Cerebellar cortex (tissue), 1 donor: ENCODE measurements around the gene GPX6.
"Not testable (repeated sequence)": the region's sequence is repeated elsewhere in the genome, so short reads cannot be mapped to it uniquely, and the experiment has no call there.

ENCODE experiments used
- DNase-seq: peaks from one replicate; pipeline ENCODE4 v3.0.0-alpha.2; 2015; ENCODE audit warnings: low spot score

GPX6 gene

DNA sequence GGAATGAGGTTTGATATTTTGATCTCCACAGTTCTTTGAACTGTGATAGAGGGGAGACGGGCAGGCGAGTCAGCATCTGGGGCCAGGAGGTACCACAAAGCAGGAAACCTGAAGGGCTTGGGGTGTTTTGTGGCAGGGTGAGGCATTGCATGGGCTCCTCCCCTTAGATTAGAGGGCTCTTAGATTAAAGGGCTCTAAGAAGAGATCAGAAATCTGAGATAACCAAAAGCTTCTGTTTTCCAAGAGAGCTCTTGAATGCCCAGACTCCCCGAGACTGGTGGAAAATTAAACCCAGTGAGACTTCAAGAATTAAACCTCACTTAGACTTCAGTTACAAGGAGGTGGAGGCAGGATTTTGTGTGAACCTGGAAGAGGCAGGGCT lies 7.6 kb upstream of the GPX6 start:
- no peak for DNase-seq

DNA sequence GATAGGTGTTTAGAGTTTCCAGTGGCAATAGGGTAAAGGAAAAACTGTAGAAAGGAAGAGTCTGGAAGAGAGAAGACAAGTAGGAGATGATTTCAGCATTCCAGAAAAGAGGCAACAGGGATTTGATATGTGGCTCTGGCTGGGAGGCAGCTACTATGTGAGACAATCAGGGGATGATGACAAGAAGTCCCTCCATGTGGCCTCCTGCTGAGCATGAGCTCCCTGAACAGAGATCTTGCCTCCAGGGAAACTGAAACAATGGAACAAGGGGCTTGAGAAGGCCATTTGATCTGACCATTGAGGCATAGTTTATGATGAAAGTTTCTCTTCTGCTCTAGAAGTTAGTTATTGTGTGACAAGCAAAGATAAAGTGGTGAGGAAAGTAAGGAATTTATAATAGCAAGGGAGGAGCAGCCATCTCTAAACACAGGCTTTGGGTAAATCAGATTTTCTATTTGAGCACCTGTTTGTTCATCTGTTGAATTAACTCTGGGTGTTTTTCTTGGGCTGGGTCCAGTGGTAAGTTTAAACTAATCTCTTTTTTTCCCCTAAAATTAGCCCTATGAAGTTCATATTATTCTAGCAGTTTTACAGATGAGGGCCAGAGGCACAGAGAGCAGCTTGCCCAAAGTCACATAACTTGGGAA lies 7.1 kb upstream of the GPX6 start:
- DNase-seq, result no peak

DNA sequence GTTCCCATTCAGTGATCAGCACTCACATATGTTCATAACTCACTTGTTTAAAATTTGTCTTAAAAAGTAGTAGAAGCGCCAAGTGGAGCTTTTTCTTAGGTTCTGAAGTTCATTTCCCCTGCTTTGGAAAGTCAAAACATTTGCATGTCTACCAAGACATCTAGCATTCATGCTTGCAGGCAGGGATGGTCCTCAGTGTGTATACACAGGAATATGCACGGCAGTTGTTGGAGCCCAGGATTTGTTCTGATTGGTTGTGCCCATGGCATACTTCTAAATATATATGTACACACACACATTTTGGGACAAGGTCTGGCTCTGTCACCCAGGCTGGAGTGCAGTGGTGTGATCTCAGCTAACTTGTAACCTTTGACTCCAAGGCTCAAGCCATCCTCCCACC lies 2.4 kb upstream of the GPX6 start:
- no peak for DNase-seq

DNA sequence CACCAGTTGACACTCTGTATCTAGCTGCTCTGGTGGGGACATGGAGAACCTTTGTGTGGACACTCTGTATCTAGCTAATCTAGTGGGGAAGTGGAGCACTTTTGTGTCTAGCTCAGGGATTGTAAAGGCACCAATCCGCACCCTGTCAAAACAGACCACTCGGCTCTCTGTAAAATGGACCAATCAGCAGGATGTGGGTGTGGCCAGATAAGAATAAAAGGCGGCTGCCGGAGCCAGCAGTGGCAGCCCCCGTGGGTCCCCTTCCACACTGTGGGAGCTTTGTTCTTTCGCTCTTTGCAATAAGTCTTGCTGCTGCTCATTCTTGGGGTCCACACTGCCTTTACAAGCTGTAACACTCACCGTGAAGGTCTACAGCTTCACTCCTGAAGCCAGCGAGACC lies 3.2 kb downstream of the GPX6 start:
- DNase-seq, result not testable (repeated sequence)

DNA sequence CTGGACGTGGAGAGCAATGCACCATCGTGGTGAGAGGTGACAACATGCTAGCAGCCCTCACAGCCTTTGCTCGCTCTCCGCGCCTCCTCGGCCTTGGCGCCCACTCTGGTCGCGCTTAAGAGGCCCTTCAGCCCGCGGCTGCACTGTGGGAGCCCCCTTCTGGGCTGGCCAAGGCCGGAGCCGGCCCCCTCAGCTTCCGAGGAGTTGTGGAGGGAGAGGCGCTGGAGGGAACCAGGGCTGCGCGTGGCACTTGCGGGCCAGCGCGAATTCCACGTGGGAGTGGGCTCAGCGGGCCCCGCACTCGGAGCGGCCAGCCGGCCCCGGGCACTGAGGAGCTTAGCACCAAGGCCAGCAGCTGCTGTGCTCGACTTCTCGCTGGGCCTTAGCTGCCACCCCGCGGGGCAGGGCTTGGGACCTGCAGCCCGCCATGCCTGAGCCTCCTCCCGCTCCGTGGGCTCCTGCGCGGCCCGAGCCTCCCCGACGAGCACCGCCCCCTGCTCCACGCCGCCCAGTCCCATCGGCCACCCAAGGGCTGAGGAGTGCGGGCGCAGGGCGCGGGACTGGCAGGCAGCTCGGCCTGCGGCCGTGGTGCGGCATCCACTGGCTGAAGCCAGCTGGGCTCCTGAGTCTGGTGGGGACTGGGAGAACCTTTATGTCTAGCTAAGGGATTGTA lies 3.8 kb downstream of the GPX6 start:
- no peak for DNase-seq

DNA sequence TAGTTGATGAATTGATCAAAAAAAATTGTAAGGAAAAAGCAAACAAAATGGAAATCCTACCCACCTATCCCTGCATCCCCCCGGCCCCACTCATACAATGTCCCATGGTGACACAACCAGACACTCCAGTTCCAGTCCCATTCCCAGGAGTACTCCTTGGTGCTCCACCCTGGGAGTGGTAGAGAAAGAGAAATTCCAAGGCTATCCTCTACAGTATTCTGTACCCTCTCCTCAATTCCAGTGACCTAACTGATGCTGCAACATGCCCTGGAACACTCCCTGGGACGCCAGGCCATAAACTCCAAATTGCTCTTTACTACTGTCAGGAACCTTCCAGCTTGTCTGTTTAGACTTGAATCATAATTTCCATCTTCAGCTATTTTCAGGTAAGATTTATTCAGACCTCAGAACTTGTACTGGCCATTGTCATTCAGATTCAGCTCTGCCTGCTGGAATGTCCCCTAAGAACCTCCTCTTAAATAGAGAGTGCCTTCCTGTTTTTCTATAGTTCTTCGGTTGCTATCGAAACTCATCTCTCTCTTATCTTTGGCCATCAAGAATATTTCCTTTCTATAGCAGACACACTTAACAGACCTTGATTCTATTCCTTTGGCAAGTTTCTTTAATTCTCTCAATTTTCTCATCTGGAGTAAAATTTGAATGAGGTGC lies 8.7 kb downstream of the GPX6 start:
- no peak for DNase-seq

DNA sequence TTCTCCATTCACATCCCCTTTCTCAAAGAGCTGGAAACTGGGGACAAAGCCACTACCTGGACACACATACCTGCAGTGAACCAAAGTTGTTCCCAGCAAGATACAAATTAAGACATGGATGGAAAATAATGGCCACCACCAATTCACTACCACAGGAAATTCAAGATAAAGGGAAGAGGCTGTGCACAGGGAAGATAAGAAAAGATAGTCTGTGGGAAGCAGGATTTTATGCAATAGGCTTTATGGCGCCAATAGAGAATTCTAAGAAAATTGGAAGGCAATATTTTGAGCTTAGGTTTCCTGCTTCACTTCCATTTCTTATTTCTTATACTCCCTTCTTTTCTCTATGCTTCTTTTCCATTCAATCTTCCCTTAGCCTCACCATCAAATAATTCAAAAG lies 9.9 kb downstream of the GPX6 start:
- DNase-seq, result no peak

DNA sequence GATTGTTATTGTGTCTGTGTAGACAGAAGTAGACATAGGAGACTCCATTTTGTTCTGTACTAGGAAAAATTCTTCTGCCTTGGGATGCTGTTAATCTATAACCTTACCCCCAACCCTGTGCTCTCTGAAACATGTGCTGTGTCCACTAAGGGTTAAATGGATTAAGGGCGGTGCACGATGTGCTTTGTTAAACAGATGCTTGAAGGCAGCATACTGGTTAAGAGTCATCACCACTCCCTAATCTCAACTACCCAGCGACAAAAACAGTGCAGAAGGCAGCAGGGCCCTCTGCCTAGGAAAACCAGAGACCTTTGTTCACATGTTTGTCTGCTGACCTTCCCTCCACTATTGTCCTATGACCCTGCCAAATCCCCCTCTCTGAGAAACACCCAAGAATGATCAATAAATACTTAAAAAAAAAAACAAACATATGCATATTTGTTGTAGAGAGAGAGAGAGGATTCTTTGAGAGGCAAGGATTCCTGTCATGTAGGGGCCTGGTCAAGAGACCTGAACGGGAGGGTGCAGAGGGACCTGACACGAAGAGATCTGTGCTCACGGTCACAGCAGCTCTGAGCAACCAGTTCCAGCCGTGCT lies 12.8 kb downstream of the GPX6 start:
- DNase-seq, result not testable (repeated sequence)

DNA sequence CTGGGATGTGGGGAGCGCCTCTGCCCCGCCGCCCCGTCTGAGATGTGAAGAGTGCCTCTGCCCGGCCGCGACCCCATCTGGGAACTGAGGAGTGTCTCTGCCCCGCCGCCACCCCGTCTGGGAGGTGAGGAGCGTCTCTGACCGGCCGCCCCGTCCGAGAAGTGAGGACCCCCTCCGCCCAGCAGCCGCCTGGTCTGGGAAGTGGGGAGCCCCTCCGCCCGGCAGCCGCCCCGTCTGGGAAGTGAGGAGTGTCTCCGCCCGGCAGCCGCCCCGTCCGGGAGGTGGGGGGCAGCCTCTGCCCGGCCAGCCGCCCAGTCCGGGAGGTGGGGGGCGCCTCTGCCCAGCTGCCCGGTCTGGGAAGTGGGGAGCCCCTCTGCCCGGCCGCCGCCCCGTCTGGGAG lies 13.5 kb downstream of the GPX6 start:
- not testable (repeated sequence) for DNase-seq

DNA sequence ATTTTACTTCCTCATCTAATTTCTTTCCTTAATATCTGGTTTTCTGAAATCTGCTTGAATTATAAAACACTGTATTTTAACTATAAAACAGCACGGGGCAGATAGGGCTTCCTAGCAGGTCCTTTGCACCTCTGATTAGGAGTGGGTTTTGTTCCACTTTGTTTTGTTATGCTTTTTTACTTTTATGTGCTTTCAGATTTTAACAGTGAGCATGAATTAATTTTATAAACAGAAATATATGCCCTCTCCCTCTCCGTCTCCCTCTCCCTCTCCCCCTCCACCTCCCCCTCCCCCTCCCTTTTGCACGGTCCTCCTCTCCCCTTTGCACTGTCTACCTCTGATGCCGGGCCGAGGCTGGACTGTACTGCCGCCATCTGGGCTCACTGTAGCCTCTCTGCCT lies 14.3 kb downstream of the GPX6 start:
- DNase-seq, result no peak

DNA sequence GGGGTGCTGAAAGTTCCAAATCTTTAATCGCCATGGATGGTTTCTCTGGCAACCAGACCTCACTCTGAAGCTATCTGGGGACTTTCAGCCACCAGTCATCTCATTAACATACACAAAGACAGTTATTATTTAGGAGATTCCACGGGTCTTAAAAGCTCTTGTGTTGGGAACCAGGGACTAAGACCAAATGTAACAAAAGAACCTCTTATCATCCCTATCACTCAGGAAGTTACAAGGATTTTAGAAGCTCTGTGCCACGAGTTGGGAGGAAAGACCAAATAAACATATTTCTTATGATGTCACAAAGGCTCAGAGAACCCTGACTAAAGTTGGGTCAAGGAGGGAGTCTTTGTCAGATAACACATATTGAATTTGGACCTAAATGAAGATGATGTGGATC lies 17.7 kb downstream of the GPX6 start:
- DNase-seq, result no peak

DNA sequence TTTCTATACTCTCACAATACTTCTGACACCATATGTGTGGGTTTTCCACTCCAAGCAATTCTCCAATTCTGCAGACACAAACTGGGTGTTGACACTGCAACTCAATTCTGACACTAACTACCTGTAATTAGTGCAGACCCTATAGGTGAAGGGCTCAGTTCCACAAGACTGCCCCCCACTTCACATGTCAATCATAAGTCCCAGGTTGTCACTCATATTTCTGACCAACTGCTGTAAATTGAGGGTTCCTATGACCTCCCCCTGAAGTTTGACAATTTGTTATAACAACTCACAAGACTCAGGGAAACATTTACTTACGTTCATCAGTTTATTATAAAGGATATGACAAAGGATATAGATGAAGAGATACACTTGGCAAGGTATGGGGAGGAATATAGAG lies 18.3 kb downstream of the GPX6 start:
- DNase-seq, result no peak

DNA sequence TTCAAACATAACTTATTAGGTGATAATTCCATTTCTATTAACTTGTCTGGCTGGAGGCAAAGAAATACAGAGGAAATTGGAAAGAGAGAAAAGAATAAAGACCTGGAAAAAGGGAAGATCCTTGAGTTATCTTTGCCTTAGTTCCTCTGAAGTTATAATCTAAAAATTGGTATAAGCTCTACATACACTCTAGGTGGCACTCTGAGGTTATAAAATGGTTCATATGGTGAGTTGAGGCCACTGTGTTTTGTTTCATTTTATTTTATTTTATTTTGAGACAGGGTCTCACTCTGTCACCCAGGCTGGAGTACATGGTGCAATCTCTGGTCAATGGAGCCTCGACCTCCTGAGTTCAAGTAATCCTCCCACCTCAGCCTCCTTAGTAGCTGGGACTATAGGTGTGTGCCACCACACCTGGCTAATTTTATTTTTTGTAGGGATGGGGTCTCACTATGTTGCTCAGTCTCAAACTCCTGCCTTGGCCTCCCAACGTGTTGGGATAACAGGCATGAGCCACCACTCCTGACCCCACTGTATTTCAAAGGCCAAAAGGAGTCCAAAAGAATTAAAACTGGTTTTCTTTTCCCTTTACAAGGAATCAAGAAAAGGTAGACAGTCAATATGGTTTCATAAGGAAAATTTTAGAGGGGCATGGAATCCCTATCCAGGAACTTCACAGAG lies 19.4 kb downstream of the GPX6 start:
- DNase-seq, result peak; percentile 25

DNA sequence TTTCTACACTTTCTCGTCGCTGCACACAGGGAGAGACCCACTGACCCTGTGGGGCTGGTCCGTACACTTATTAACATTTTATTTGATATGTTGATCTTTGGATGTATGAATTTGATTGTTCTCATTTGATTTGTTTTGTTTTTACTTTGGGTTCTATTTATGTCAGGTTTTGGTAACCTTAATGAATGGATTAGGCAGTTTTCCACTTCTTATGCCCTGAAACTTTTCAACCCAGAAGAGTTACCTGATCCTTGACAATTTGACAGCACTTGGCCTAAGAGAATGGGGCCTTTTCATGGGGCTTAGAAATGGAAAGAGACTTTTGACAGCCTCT lies 23.6 kb downstream of the GPX6 start:
- no peak for DNase-seq

DNA sequence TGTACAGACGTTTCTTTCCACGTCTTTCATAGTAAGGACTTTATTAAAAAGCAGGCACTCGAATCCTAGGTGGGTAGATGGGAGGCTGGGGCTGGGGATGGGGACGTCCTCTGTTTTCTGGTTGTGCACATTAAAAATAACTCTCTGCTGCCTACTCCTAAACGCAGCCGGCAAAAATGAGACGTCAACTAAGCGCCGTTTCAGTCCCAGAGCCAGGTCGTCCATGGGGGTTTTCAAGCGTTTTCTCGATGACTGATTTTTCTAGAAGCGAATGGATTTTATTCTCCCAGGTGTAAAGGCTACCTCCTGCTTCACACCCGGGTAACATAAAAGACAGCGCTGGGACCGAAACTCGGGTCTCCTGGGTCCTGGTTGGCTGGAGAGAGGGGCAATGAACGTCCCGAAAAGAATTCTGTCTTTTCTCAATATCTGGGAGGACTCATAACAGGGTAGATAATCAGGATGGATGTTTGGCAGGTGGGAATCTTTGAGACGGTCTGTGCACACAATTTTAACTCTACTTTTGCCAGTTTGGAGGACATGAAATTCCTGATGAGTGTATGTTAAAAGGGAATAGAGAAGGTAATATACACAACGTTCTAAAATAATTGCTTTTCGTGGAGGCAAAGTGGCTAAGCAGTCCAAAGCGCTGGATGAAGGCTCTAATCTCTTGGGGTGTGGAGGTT lies 25.2 kb downstream of the GPX6 start:
- peak; percentile 11 for DNase-seq

DNA sequence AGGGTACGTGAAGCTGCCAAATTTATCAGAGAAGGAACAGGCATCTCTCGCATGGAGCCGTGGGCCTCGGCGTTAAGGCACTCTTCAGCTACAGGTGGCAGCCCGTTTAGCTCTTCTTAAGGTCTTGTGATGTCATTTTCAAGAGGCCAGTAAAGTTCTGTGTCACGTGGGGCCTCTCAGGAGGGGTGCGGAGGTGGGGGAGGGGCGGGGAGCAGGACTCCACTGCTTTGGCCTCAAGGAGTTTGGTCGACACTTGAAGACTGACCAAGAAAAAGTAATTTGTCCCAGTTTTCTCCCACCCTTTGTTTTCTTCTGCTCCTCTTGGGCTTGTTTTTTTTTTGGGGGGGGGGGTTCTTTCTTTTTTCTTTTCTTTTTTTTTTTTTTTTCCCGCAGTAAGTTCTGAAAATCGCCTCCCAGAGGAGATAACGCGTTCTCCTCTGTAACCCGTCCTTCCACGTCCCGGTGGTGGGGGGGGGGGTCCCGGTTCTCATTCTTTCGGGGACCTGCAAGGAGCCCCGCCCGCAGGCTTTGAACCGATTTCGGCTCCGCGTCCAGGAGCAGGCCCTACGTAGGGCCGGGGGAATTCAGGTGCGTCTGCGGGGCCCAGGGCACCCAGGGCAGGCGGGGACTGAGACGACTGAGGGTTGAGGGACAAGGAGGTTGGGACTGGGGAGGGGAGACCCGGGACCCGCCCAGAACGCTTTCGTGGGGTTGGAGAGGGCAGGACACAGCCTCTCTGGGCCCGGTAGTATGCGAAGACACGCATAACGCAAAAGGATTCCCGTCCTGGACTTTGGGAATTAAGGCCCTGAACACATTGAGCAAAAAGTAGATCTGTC lies 26.0 kb downstream of the GPX6 start:
- peak; percentile 81 for DNase-seq

DNA sequence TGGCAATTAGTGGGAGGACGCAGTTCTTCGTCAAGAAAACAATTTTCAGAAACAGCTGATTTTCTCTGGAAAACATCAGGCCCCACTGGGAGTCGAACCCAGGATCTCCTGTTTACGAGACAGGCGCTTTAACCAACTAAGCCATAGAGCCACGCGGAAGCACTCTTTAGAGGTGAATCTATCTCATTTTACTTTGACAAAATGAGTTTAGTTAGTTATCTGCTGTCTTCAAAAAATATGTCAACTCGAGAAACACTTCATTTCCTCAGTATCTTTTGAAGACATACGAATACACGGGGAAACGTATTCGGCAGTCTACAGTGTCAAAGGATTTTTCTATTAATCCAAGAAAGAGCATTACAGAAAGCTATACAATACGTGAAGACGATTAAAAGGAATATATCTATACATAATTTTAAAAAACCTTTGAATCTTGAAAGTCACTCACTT lies 26.7 kb downstream of the GPX6 start:
- peak; percentile 63 for DNase-seq

DNA sequence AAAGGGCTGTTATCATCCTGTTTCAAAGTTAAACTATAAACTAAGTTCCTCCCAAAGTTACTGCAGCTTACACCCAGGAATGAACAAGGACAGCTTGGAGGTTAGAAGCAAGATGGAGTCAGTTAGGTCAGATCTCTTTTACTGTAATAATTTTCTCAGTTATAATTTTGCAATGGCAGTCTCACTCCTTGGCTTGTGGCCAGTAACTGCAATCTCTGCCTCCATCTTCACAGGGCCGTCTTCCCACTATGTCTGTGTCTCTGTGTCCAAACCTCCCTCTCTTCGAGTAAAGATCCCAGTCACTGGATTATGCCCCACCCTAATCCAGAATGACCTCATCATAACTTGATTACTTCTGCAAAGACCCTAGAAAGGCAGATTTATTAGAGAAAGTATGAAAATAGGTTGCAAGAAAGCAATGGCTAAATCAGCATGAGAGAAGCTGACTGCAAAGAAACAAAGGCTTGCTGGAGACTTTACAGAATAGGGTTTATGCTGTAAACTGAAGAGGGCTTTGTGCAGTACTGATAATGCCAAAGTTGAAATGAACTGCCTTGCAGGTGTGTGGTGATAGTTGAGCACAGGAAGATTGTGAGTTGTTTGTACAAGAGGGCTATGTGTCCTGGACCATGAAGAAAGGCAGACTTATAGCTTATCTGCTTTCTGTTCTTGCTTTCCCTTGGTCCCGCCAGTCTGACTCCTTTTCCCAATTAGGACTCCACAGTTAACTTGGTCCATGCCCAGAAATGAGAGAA lies 28.4 kb downstream of the GPX6 start:
- no peak for DNase-seq

DNA sequence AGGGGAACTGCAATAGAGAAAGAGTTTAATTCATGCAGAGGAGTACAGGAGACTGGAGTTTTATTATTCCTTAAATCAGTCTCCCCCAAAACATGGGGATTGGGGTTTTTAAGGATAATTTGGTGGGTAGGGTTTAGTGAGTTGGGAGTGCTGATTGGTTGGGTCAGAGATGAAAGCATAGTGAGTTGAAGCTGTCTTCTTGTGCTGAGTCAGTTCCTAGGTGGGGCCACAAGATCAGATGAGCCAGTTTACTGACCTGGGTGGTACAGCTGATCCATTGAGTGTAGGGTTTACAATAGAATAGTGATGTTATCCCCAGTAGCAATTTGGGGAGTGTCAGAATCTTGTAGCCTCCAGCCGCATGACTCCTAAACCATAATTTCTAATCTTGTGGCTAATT lies 29.1 kb downstream of the GPX6 start:
- no peak for DNase-seq

DNA sequence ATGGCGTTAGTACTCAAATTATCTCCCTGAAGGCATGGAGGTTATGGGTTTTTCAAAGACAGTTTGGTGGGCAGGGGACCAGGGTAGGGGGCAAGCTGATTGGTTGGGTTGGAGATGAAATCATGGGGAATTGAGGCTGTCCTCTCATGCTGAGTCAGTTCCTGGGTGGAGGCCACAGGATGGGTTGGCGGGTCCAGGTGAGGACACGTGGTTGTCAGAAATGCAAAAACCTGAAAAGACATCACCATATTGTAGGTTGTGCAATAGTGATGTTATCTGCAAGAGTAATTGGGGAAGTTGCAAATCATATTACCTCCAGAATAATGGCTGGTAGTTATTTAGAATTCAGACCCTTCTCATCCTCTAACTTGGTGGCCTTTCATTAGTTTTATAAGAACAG lies 30.1 kb downstream of the GPX6 start:
- DNase-seq, result no peak
